Esophagus muscularis mucosa (tissue), 4 donors: ENCODE results near the gene CLP1. TPM values are rescaled to one million over a fixed set of nuclear protein-coding genes. Genes with fewer than 3 reads are reported as not detected.

ENCODE experiments used
- DNase-seq: peaks from one replicate; pipeline ENCODE4 v3.0.0-alpha.2; 2017; ENCODE audit errors: extremely low spot score
- H3K27ac ChIP-seq, 4 donors: fragments of 200-600 bp; sonication (generic); replicated peaks in 1 of 4; 1 replicate in 3 of 4; 2 replicates in 1 of 4; pipeline ENCODE4 v1.5.1; 2016 to 2019; ENCODE audit warnings: mild to moderate bottlenecking in 1 of 4
- H3K27me3 ChIP-seq, 4 donors: fragments of 200-600 bp; sonication (generic); one replicate each; pipeline versions ENCODE4 v1.5.1 to v1.6.0; 2016 to 2019
- H3K36me3 ChIP-seq, 4 donors: fragments of 200-600 bp; sonication (generic); one replicate each; pipeline ENCODE4 v1.5.1; 2016 to 2019
- H3K4me1 ChIP-seq, 4 donors: fragments of 200-600 bp; sonication (generic); one replicate each; pipeline ENCODE4 v1.5.1; 2016 to 2019
- H3K4me3 ChIP-seq, 4 donors: fragments of 200-600 bp; sonication (generic); 1 replicate in 2 of 4; 2 replicates in 2 of 4; pipeline ENCODE4 v1.5.1; 2016 to 2019; ENCODE audit warnings: mild to moderate bottlenecking in 4 of 4, moderate library complexity in 1 of 4
- H3K9me3 ChIP-seq, 4 donors: fragments of 200-600 bp; sonication (generic); 1 replicate in 3 of 4; 2 replicates in 1 of 4; pipeline ENCODE4 v1.5.1; 2016 to 2019
- EP300 ChIP-seq: sonication (generic); formaldehyde crosslinking; IDR thresholded peaks from one replicate; pipeline ENCODE4 v1.6.1; 2017; ENCODE audit warnings: antibody characterized with exemption
- POLR2A ChIP-seq: fragments of 450-650 bp; IDR thresholded peaks from one replicate; pipeline ENCODE4 v1.6.1; 2017; ENCODE audit warnings: antibody characterized with exemption, moderate library complexity, mild to moderate bottlenecking, low read depth
- POLR2AphosphoS5 ChIP-seq, 2 donors: sonication (generic); formaldehyde crosslinking; IDR thresholded peaks; one replicate each; pipeline ENCODE4 v1.6.1; 2017; ENCODE audit warnings: antibody characterized with exemption in 2 of 2
- WGBS: methylation state at CpG from one replicate; pipeline ENCODE4 v1.1.5; 2018; 5-methylcytosine and 5-hydroxymethylcytosine counted together
- intact Hi-C: fragments of 100-400 bp; cut with DNase I; formaldehyde crosslinking; loops from one replicate; pipeline ENCODE4 v1.15.1; 2023
- total RNA-seq, 4 donors: library from RNA; depleted of rRNA; stranded (reverse); fragments of >200 nt; gene quantifications; one replicate each; pipeline versions ENCODE4 v1.1.0 to v1.2.1, GENCODE V29; 2016
- TF ChIP-seq, protein P1 (sequence below), 3 experiments: fragments of 200-600 bp in 2 of 3; fragments of 450-650 bp in 1 of 3; sonication (generic) in 2 of 3; IDR thresholded peaks; one replicate each; pipeline ENCODE4 v1.5.1; 2017 to 2019; ENCODE audit warnings: antibody characterized with exemption in 3 of 3, mild to moderate bottlenecking in 2 of 3, moderate library complexity in 1 of 3

The CLP1 gene
- total RNA-seq, 4 donors from 2014 or later = 8.3 to 18.1 (median 14.7) TPM

DNA sequence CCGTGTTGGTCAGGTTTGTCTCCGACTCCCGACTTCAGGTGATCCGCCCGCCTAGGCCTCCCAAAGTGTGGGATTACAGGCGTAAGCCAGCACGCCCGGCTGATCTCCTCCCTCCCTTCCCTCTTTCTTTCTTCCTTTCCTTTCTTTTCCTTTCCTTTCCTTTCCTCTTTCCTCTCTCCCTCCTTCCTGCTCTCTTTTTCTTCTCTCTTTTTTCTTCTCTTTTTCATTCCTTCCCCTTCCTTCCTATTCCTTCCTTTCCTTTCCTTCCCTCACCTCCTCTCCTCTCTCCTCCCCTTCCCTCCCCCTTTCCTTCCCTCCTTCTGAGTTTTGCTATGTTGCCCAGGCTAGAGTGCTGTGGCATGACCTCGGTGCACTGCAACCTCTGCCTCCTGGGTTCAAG lies 6.4 kb downstream of the CLP1 start:
- TF ChIP-seq POLR2A (no peak), EP300 (no peak), POLR2AphosphoS5 (IDR thresholded peaks at IDR 0.05) (no peak)
- TF ChIP-seq, protein P1, sequence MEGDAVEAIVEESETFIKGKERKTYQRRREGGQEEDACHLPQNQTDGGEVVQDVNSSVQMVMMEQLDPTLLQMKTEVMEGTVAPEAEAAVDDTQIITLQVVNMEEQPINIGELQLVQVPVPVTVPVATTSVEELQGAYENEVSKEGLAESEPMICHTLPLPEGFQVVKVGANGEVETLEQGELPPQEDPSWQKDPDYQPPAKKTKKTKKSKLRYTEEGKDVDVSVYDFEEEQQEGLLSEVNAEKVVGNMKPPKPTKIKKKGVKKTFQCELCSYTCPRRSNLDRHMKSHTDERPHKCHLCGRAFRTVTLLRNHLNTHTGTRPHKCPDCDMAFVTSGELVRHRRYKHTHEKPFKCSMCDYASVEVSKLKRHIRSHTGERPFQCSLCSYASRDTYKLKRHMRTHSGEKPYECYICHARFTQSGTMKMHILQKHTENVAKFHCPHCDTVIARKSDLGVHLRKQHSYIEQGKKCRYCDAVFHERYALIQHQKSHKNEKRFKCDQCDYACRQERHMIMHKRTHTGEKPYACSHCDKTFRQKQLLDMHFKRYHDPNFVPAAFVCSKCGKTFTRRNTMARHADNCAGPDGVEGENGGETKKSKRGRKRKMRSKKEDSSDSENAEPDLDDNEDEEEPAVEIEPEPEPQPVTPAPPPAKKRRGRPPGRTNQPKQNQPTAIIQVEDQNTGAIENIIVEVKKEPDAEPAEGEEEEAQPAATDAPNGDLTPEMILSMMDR (IDR thresholded peaks at IDR 0.05) = no peak
- Histone ChIP-seq H3K27me3 (no peaks in the 10 kb centered on the region), H3K27ac (no peak overlapping the region), H3K36me3 (peaks cover 25 to 41% (median 36%) of the 10 kb centered on the region in 4 donors), H3K9me3 (no peaks in the 10 kb centered on the region), H3K4me1 (peaks cover 6 to 25% (median 14%) of the 10 kb centered on the region in 4 donors), H3K4me3 (no peak overlapping the region)
- 85% methylated on average over 9 of the region's 9 CpGs for WGBS
- no peak for DNase-seq
- intact Hi-C loops = loop anchor here (10.0 kb wide), 2 partner anchors 339 to 921 kb away; partner anchors contain the start of gene TNKS1BP1

DNA sequence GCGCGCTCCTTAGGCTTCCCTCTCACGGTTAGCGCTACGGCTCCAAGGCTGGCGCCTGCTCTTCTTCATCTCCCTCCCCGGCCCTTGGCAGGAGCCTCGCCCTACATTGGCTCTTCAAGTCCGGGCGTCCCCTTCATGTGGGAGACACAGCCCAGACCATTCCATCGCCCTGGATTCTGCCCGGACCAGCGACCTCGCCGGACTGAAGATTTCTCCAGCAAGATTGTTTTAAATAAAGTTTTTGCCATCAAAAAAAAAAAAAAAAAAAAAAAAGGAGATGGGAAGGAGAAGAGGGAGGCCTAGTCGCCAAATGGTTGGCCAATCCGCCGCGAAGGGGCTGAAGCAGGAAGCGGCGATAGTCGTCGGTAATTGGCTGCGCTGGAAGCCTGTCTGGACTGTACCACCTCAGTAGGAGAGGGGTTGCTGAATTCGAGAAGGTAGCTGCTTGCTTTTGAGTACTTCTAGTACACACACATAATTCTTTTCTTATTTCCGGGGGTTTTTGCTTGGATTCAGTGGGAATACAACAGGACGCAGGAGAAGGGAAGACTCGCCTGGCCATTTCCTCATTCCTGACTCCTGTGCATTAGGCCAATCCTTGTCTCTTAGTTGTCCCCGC lies 9.7 kb downstream of the CLP1 start:
- DNase-seq = peak; percentile 99
- 0% methylated on average over 24 of the region's 29 CpGs for WGBS
- Histone ChIP-seq H3K36me3 (peaks cover 4 to 15% (median 13%) of the 10 kb centered on the region in 4 donors), H3K9me3 (no peaks in the 10 kb centered on the region), H3K27me3 (no peaks in the 10 kb centered on the region), H3K27ac (peak overlapping the region; percentile 97 to 99 (median 98)), H3K4me1 (peaks cover 28 to 43% (median 33%) of the 10 kb centered on the region in 4 donors), H3K4me3 (peak overlapping the region; percentile 93 to 96 (median 94))
- TF ChIP-seq POLR2A = no peak
- TF ChIP-seq, protein P1 (IDR thresholded peaks at IDR 0.05) = peak in 1 of 3 experiments; percentile 10
- TF ChIP-seq EP300 = no peak
- TF ChIP-seq POLR2AphosphoS5 (IDR thresholded peaks at IDR 0.05) = peak; percentile 15 to 54
- intact Hi-C loops = loop anchor here (10.0 kb wide), 2 partner anchors 342 to 918 kb away; partner anchors contain the start of gene TNKS1BP1

DNA sequence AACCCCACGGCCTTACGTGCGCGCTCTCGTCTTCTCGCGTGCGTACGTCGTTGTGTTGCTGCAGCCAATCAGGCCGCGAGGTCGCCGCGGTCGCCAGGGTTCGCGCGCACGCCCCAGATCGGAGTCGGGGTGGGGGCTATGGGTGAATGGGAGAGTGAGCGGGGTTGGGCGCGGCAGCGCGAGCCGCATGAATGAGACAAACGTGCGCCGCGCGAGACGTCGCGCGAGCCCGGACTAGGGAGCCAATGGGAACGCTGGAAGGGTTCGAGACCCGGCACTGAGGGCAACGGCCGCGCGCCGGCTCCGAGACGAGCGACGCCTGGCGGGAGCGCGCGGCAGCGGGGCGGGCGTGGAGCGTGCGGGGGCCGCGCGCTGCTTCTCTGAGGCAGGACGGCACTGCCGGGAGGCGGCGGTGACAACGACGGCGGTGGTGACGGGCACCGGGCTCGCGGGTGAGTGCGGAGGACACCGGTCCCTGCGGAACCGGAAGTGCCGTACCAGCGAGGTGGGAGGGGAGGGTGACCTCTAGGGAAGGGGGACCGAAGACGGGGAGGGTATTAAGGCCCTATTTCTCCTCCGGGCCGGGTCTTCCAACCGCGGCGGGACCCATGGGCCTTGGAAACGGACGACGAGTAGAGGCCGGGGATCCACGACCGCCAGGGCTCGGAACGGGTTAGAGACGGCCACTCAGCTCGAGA lies 10.3 kb downstream of the CLP1 start, which contains the start of gene ZDHHC5:
Gene ZDHHC5 (plus strand): TSS at position 379 of the 698 bp plus-strand sequence. CDS start 4,977 bp downstream, outside the sequence.
- H3K9me3 ChIP-seq = no peaks in the 10 kb centered on the region
- intact Hi-C loops = loop anchor here (10.0 kb wide), 2 partner anchors 343 to 917 kb away; partner anchors contain the start of gene TNKS1BP1
- TF ChIP-seq, protein P1 (IDR thresholded peaks at IDR 0.05) = peak; percentile 51 to 56 (median 52)
- TF ChIP-seq POLR2AphosphoS5 (IDR thresholded peaks at IDR 0.05) (peak; percentile 76 to 78), POLR2A (peak; percentile 30), EP300 (no peak)
- no peaks in the 10 kb centered on the region for H3K27me3 ChIP-seq
- peaks cover 11 to 15% (median 14%) of the 10 kb centered on the region in 4 donors for H3K36me3 ChIP-seq
- H3K4me1 ChIP-seq = peaks cover 28 to 43% (median 35%) of the 10 kb centered on the region in 4 donors
- peak; percentile 100 for DNase-seq
- WGBS = 1% methylated on average over 19 of the region's 96 CpGs
- peak within 1 kb of the TSS; percentile 93 to 96 (median 94) for H3K4me3 ChIP-seq
- H3K27ac ChIP-seq = peak within 1 kb of the TSS; percentile 97 to 99 (median 98)

DNA sequence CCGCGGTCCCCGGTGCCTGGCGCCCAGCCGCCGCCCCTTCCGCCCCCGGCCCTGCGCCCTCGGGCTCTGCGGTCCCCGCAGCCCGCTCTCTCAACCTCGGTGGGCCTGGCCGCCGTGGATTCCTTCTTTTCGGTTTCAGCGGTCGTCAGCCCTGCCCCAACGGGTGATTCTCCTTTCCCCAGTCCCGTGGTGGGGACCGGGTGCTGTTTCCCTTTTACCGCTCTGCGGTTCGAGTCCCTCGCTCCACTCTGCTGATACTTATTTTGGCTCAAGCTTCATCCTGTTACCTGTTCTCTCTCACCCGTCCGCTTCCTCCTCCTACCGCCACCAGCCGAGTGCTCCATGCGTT lies 10.8 kb downstream of the CLP1 start:
- Histone ChIP-seq H3K9me3 (no peaks in the 10 kb centered on the region), H3K27ac (peak overlapping the region; percentile 97 to 99 (median 98)), H3K4me1 (peaks cover 28 to 43% (median 37%) of the 10 kb centered on the region in 4 donors), H3K36me3 (peaks cover 15 to 20% (median 16%) of the 10 kb centered on the region in 4 donors), H3K4me3 (peak overlapping the region; percentile 93 to 96 (median 94)), H3K27me3 (no peaks in the 10 kb centered on the region)
- DNase-seq = no peak
- TF ChIP-seq POLR2AphosphoS5 (IDR thresholded peaks at IDR 0.05) (no peak), EP300 (no peak), POLR2A (no peak)
- TF ChIP-seq, protein P1 (IDR thresholded peaks at IDR 0.05) = no peak
- WGBS = 1% methylated on average over 11 of the region's 31 CpGs
- intact Hi-C loops = loop anchor here (10.0 kb wide), 2 partner anchors 344 to 916 kb away; partner anchors contain the start of gene TNKS1BP1
